K562 (cell line): ENCODE measurements around the gene ZW10. TPM values are rescaled to one million over a fixed set of nuclear protein-coding genes. Genes with fewer than 3 reads are reported as not detected.

Source experiments
- ATAC-seq: fragments of 200-7000 bp; cut with Tn5 transposase; 3 replicates; pipeline ENCODE4 v1.9.1; 2020; ENCODE audit warnings: moderate library complexity
- BruUV-seq: library from RNA; stranded (reverse); fragments of 400-500 nt; replicated peaks from 2 replicates; lab custom pipeline; 2021; lab: Mats Ljungman, UMichigan
- CTCF ChIA-PET: fragments of 300-600 bp; formaldehyde crosslinking; extraction: SDS; loops from one replicate; lab custom pipeline; 2021; ENCODE audit warnings: low intra/inter-chr PET ratio; lab: Yijun Ruan, JAX
- POLR2A ChIA-PET: fragments of 300-600, 350-650 bp; sonication (Branson Sonifier 250); formaldehyde crosslinking; extraction: SDS; loops from one replicate; lab custom pipeline; 2021; ENCODE audit warnings: antibody characterized with exemption, inconsistent platforms; lab: Yijun Ruan, JAX
- DNase-seq, 4 experiments: peaks; one replicate each; pipeline versions ENCODE4 v3.0.0 to v3.0.0-alpha.2; 2011 to 2018; ENCODE audit warnings: low spot score in 3 of 4, mixed read lengths in 3 of 4; ENCODE audit errors: extremely low read depth in 1 of 4
- FAIRE-seq: peaks from 2 replicates; lab custom pipeline; 2011; peaks lifted over from hg19 to GRCh38; lab: Jason Lieb, UNC
- H2AFZ ChIP-seq: 2 replicates; pipeline ENCODE4 v1.6.0; 2011; ENCODE audit warnings: low read depth, low read length, control low read depth, inconsistent platforms
- H3K27ac ChIP-seq: fragments of 200-600 bp; 3 replicates; pipeline ENCODE4 v1.8.0; 2011; ENCODE audit warnings: low read depth, mild to moderate bottlenecking, control low read depth, inconsistent platforms, low read length, moderate library complexity, mixed read lengths; ENCODE audit errors: extremely low read depth
- H3K27me3 ChIP-seq, 2 experiments: fragments of 300-600 bp in 1 of 2; 2 replicates in 1 of 2; 3 replicates in 1 of 2; pipeline versions ENCODE4 v1.6.0 to v1.8.0; 2011; ENCODE audit warnings: inconsistent platforms in 2 of 2, low read length in 2 of 2, mild to moderate bottlenecking in 1 of 2, mixed read lengths in 1 of 2, moderate library complexity in 1 of 2; ENCODE audit not compliant: control insufficient read depth in 2 of 2, insufficient read depth in 2 of 2
- H3K36me3 ChIP-seq: fragments of 300-600 bp; 3 replicates; pipeline ENCODE4 v1.8.0; 2011; ENCODE audit warnings: mild to moderate bottlenecking, low read length, inconsistent platforms; ENCODE audit not compliant: control insufficient read depth, insufficient read depth
- H3K4me1 ChIP-seq, 2 experiments: fragments of 200-600 bp in 1 of 2; replicated peaks in 1 of 2; 2 replicates in 1 of 2; 3 replicates in 1 of 2; pipeline versions ENCODE4 v1.5.1 to v1.8.0; 2011; ENCODE audit warnings: inconsistent platforms in 2 of 2, low read length in 2 of 2, mild to moderate bottlenecking in 1 of 2, mixed read lengths in 1 of 2, moderate library complexity in 1 of 2; ENCODE audit not compliant: control insufficient read depth in 2 of 2, insufficient read depth in 2 of 2
- H3K4me2 ChIP-seq: 2 replicates; pipeline ENCODE4 v1.6.1; 2011; ENCODE audit warnings: low read length, control low read depth, inconsistent platforms, mixed read lengths; ENCODE audit not compliant: insufficient read depth
- H3K4me3 ChIP-seq: fragments of 200-600 bp; sonication (generic), shearing (Covaris generic); 2 replicates; pipeline ENCODE4 v1.5.1; 2016; ENCODE audit warnings: control low read depth, inconsistent platforms
- H3K79me2 ChIP-seq: fragments of 200-600 bp; 3 replicates; pipeline ENCODE4 v1.8.0; 2011; ENCODE audit warnings: low read length, inconsistent platforms; ENCODE audit not compliant: control insufficient read depth, insufficient read depth
- H3K9ac ChIP-seq, 2 experiments: 2 replicates each; pipeline versions ENCODE4 v1.6.0 to v1.6.1; 2011; ENCODE audit warnings: low read depth in 2 of 2, low read length in 2 of 2, control low read depth in 1 of 2, inconsistent platforms in 1 of 2, mild to moderate bottlenecking in 1 of 2, mixed read lengths in 1 of 2; ENCODE audit not compliant: insufficient read depth in 1 of 2
- H3K9me1 ChIP-seq: one replicate; pipeline ENCODE4 v1.6.0; 2011; ENCODE audit warnings: inconsistent platforms, mild to moderate bottlenecking, low read length, moderate library complexity; ENCODE audit not compliant: control insufficient read depth, insufficient read depth
- H3K9me3 ChIP-seq: replicated peaks from 2 replicates; pipeline ENCODE4 v1.5.1; 2011; ENCODE audit warnings: low read depth, low read length, inconsistent platforms; ENCODE audit not compliant: control insufficient read depth, insufficient read depth
- H4K20me1 ChIP-seq: replicated peaks from 2 replicates; pipeline ENCODE4 v1.6.1; 2011; ENCODE audit warnings: low read length, inconsistent platforms, mixed read lengths; ENCODE audit not compliant: control insufficient read depth, insufficient read depth
- ATF7 ChIP-seq: fragments of 450-650 bp; IDR thresholded peaks from 2 replicates; pipeline ENCODE4 v1.7.1; 2014; ENCODE audit warnings: mild to moderate bottlenecking, moderate library complexity
- C11orf30 ChIP-seq: fragments of 450-650 bp; IDR thresholded peaks from 2 replicates; pipeline ENCODE4 v1.6.1; 2016; ENCODE audit warnings: low read depth, mild to moderate bottlenecking
- DPF2 ChIP-seq: fragments of 450-650 bp; IDR thresholded peaks from 2 replicates; pipeline ENCODE4 v1.6.1; 2016
- GABPB2 ChIP-seq: fragments of 250-450 bp; sonication (Bioruptor Pico); conservative IDR thresholded peaks from 2 replicates; pipeline ENCODE4 v1.5.1; 2021; ENCODE audit warnings: mild to moderate bottlenecking
- JUND ChIP-seq, 2 experiments: IDR thresholded peaks; 2 replicates in 1 of 2; 3 replicates in 1 of 2; pipeline ENCODE4 v1.6.1; 2011; ENCODE audit warnings: borderline replicate concordance in 2 of 2, low read depth in 2 of 2, low read length in 2 of 2, improper control_type of control experiment in 1 of 2, missing biosample characterization in 1 of 2, missing genetic modification characterization in 1 of 2, missing genetic modification reagents in 1 of 2
- NR0B1 ChIP-seq: fragments of 450-650 bp; IDR thresholded peaks from one replicate; pipeline ENCODE4 v1.6.1; 2018; ENCODE audit warnings: mild to moderate bottlenecking, moderate library complexity; ENCODE audit not compliant: partially characterized antibody
- RCOR1 ChIP-seq, 2 experiments: IDR thresholded peaks; 2 replicates each; pipeline ENCODE4 v1.6.1; 2012; ENCODE audit warnings: low read depth in 2 of 2, low read length in 2 of 2, borderline replicate concordance in 1 of 2, improper control_type of control experiment in 1 of 2
- TCF3 ChIP-seq: sonication (generic); formaldehyde crosslinking; IDR thresholded peaks from 2 replicates; pipeline ENCODE4 v1.4.0; 2020; ENCODE audit warnings: mild to moderate bottlenecking, missing genetic modification reagents
- XRCC3 ChIP-seq: fragments of 450-650 bp; IDR thresholded peaks from 2 replicates; pipeline ENCODE4 v1.6.1; 2017; ENCODE audit warnings: mild to moderate bottlenecking, moderate library complexity
- ZBTB11 ChIP-seq, 3 experiments: fragments of 200-800 bp in 1 of 3; fragments of 250-450 bp in 1 of 3; fragments of 450-650 bp in 1 of 3; sonication (Bioruptor Pico) in 1 of 3; sonication (Bioruptor generic) in 1 of 3; formaldehyde crosslinking in 1 of 3; IDR thresholded peaks; 2 replicates each; pipeline versions ENCODE4 v1.6.1 to v1.8.0; 2016 to 2022; ENCODE audit warnings: mild to moderate bottlenecking in 2 of 3, missing genetic modification characterization in 2 of 3, missing compliant biosample characterization in 1 of 3, moderate library complexity in 1 of 3
- ZBTB17 ChIP-seq: fragments of 450-650 bp; formaldehyde crosslinking; IDR thresholded peaks from 2 replicates; pipeline ENCODE4 v1.4.0; 2020; ENCODE audit warnings: mild to moderate bottlenecking
- ZC3H4 ChIP-seq: sonication (generic); formaldehyde crosslinking; IDR thresholded peaks from 2 replicates; pipeline ENCODE4 v1.9.0; 2021; ENCODE audit warnings: missing genetic modification reagents, borderline replicate concordance
- ZNF316 ChIP-seq: fragments of 450-650 bp; IDR thresholded peaks from 2 replicates; pipeline ENCODE4 v1.6.1; 2016
- ZNF41 ChIP-seq: fragments of 250-450 bp; sonication (Bioruptor Pico); conservative IDR thresholded peaks from 2 replicates; pipeline ENCODE4 v1.4.0; 2020; ENCODE audit warnings: mild to moderate bottlenecking
- WGBS: fragments of 100-300 bp; shearing (Covaris generic); methylation state at CpG from one replicate; pipeline ENCODE4 v1.1.6; 2016; ENCODE audit warnings: low coverage, mixed read lengths; ENCODE audit not compliant: insufficient coverage; ENCODE audit errors: missing lambda C conversion rate; 5-methylcytosine and 5-hydroxymethylcytosine counted together
- in situ Hi-C: fragments of 300-500 bp; cut with MboI; formaldehyde crosslinking; loops from 4 replicates; pipeline ENCODE4 v1.15.0; 2018; ENCODE audit warnings: inconsistent platforms, mixed read lengths
- intact Hi-C: fragments of 100-400 bp; cut with micrococcal nuclease; formaldehyde crosslinking; loops from 2 replicates; pipeline ENCODE4 v1.14.2; 2022
- polyA plus RNA-seq, 8 experiments: library from polyadenylated mRNA; depleted of rRNA in 4 of 8; stranded (reverse) in 5 of 8; unstranded in 3 of 8; fragments of >200 nt; fragmentation: Nextera tagmentation in 2 of 8; fragmentation: Illumina TruSeq in 1 of 8; extraction: Ambion mirVana in 2 of 8; extraction: Trizol in 1 of 8; gene quantifications; 2 replicates each; pipeline versions ENCODE4 v1.2.1 to v1.2.3, GENCODE V29; 2011 to 2014; ENCODE audit warnings: inconsistent platforms in 1 of 8, missing spikeins in 1 of 8
- total RNA-seq, 7 experiments: library from RNA; depleted of rRNA in 6 of 7; stranded (reverse); fragments of >200 nt in 6 of 7; fragmentation: Illumina TruSeq in 2 of 7; extraction: Trizol in 2 of 7; gene quantifications; 2 replicates each; pipeline versions ENCODE4 v1.2.1 to v1.2.3, GENCODE V29; 2011 to 2021; ENCODE audit warnings: low replicate concordance in 1 of 7
- TF ChIP-seq, protein P1 (sequence below), 2 experiments: fragments of 450-650 bp in 1 of 2; sonication (generic) in 1 of 2; formaldehyde crosslinking in 1 of 2; IDR thresholded peaks in 1 of 2; conservative IDR thresholded peaks in 1 of 2; 2 replicates each; pipeline versions ENCODE4 v1.6.1 to v1.8.1; 2016 to 2023; ENCODE audit warnings: mild to moderate bottlenecking in 2 of 2, moderate library complexity in 2 of 2, inconsistent platforms in 1 of 2, missing genetic modification reagents in 1 of 2

The ZW10 gene
- total and polyA plus RNA-seq, 9 of the 15 experiments (the other 6 are each of a cell fraction or from before 2014, with no cell fraction given), result 9.4 to 37.7 (median 25.0) TPM

DNA sequence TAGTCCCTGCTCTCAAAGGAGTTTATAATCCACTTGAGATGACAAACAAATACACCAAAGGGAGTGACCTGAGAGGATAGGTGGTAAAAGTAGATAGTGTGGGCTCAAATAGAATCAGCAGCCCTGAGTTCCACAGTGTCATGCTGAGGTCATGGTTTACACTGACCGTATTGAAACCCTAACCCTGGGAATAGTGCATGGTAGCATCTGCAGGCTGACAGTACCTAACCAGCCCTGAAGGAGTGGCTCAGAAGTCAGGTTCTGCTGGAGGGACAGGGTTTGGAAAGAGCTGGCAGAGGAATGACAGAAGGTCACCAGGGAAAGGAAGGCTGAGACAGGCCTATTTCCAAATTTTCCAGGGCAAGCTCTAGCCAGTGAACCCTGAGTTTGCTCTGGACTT lies 58.2 kb downstream of the ZW10 start (continued):
- TF ChIP-seq, protein P1, sequence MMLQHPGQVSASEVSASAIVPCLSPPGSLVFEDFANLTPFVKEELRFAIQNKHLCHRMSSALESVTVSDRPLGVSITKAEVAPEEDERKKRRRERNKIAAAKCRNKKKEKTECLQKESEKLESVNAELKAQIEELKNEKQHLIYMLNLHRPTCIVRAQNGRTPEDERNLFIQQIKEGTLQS (IDR thresholded peaks at IDR 0.05), result peak; percentile 37; the same call in 1 of the 2 replicates
- TF ChIP-seq, protein P1 (CRISPR knock-in tag; conservative IDR thresholded peaks at IDR 0.05), result no peak
- TF ChIP-seq TCF3 (CRISPR knock-in tag), result peak; percentile 65; the same call in 1 of the 2 replicates
- no peak for TF ChIP-seq XRCC3
- TF ChIP-seq JUND (IDR thresholded peaks at IDR 0.05; ENCODE audit: borderline replicate concordance, low read depth, low read length), result peak; percentile 46; the same call in 1 of the 2 replicates
- 0 out of 3 replicates have a peak, but pooled peaks have one; percentile 10 for TF ChIP-seq JUND (tag; IDR thresholded peaks at IDR 0.05; ENCODE audit: borderline replicate concordance, low read depth, low read length)
- 0 out of 2 replicates have a peak, but pooled peaks have one; percentile 24 for TF ChIP-seq ATF7
- TF ChIP-seq GABPB2 (CRISPR knock-in tag), result no peak
- TF ChIP-seq C11orf30, result peak; percentile 57; the same call in 1 of the 2 replicates
- peak; percentile 60; the same call in 1 of the 2 replicates for TF ChIP-seq DPF2
- TF ChIP-seq, all 486 proteins: peak for 19

GRCh38 chr11:113710989-113711388 lies 62.5 kb downstream of the ZW10 start:
- no peak overlapping the region for H2AFZ ChIP-seq
- no peaks in the 10 kb centered on the region for H3K79me2 ChIP-seq
- no peaks in the 10 kb centered on the region for H3K27me3 ChIP-seq
- H4K20me1 ChIP-seq, result no peaks in the 10 kb centered on the region
- H3K9me1 ChIP-seq, result no peaks in the 10 kb centered on the region
- peaks cover 2% of the 10 kb centered on the region; the same call in 1 of the 3 replicates for H3K36me3 ChIP-seq
- no peak overlapping the region for H3K4me3 ChIP-seq
- intact Hi-C loops, result no loop called here
- in situ Hi-C loops, result no loop called here
- no peak overlapping the region for H3K9ac ChIP-seq
- POLR2A ChIA-PET, result interaction anchor here (0.6 kb wide), 1 partner anchor 212 kb away, joined by 3 read pairs; no protein-coding TSS in a partner anchor
- peaks cover 4% of the 10 kb centered on the region; the same call in 1 of the 2 replicates for H3K9me3 ChIP-seq
- WGBS, result 35% methylated on average over 1 of the region's 1 CpG
- ATAC-seq (no peak), DNase-seq (no peak), FAIRE-seq (no peak)
- H3K4me2 ChIP-seq, result no peak overlapping the region
- H3K27ac ChIP-seq, result no peak overlapping the region
- H3K4me1 ChIP-seq, result peaks cover 3 to 7% of the 10 kb centered on the region in 2 experiments; a peak in 4 of 5 replicates
- CTCF ChIA-PET, result no interaction called here
- no TSS peak for BruUV-seq
- TF ChIP-seq ZNF41 (CRISPR knock-in tag), result no peak
- no peak for TF ChIP-seq ZC3H4 (CRISPR knock-in tag)
- TF ChIP-seq ZBTB17 (CRISPR knock-in tag), result no peak
- no peak for TF ChIP-seq NR0B1
- no peak for TF ChIP-seq ZNF316
- no peak for TF ChIP-seq ZBTB11 (CRISPR knock-in tag; IDR thresholded peaks at IDR 0.05)
- TF ChIP-seq RCOR1 (IDR thresholded peaks at IDR 0.05; ENCODE audit: borderline replicate concordance in 1 of 2, low read depth in 2 of 2, low read length in 2 of 2), result no peak
